Daoy (cell line): ENCODE results near the gene NBPF1. TPM values are rescaled to one million over a fixed set of nuclear protein-coding genes. Genes with fewer than 3 reads are reported as not detected.
"Not testable (repeated sequence)": the region's sequence is repeated elsewhere in the genome, so short reads cannot be mapped to it uniquely, and the experiment has no call there.

Experiments used
- DNase-seq: peaks from one replicate; pipeline ENCODE4 v3.0.0-alpha.2; 2015; ENCODE audit warnings: low read depth
- total RNA-seq: library from RNA; depleted of rRNA; stranded (reverse); fragments of >200 nt; shearing (Covaris generic); gene quantifications from 2 replicates; pipeline ENCODE4 v1.2.3, GENCODE V29; 2014; rRNA removed

Gene NBPF1
- total RNA-seq, 1 experiment from 2014 or later = 41.5 TPM

DNA sequence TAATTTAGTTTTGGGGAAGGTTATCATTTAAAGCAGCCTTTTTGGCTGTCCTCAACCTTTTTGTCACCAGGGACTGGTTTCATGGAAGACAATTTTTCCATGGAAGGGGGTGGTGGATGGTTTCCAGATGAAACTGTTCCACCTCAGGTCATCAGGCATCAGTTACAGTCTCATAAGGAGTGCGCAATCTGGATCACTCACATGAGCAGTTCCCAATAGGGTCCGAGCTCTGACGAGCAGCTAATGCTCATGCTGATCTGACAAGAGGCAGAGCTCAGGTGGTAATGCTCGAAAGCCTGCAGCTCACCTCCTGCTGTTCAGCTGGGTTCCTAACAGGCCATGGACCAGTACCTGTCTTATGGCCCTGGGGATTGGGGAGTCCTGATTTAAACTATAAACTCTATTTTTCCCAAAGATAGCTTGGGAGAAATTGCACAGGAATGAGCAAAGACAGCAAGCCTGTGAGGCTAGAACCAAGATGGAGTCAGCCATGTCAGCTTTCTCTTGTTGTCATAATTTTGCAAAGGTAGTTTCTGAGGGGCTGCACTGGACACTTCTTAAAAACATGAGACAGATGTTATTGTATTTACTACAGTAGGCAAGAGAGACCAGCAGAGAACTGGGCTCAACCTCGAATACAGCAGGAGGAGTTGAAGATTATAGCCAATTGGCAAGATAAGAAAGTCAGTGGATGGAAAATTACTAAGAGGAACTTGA lies 96.5 kb downstream of the NBPF1 start:
- not testable (repeated sequence) for DNase-seq

DNA sequence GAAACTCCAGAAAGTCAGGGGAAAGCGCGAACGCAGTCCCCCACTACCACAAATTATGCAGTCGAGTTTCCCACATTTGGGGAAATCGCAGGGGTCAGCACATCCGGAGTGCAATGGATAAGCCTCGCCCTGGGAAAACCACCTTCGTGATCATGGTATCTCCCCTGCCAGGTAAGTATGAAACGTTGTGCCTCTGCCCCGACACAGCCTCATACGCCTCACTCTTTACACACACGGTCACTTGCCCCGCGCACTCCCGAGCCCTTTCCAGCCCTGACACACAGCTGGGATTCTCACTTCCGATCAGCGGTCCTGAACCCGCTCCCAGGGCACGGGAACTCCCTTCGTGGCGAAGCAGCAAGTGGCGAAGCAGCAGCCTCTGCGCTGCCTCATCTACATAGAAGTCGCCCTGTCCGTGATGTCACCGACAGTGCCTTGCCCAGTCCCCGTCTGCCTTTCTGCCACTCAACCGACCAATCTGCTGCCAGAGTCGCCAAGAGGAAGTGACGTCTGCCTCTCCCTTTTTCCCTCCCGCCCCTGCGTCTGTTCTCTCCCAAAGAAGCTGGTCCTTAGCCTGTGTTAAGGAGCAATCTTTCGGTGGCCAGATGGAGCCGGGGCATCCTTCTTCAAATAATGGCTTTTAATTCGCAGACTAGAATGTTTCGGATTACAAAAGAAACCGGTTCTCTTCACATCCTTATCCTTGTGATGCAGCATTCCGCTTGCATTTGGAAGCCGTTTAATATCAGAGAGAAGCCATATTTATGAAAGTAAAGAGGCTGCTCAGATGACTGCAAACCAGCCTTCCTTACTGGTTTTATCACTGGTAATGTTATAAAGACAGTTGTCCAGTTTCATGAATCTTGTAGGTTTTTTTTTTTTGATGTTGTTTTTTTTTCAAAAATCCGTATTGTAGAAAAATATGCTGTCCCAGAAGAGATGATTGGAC lies 99.0 kb downstream of the NBPF1 start, which contains the start of gene RNU1-1:
TSS of gene RNU1-1 (minus strand) at position 179 of the 949 bp plus-strand sequence.
- peak; percentile 82 for DNase-seq

GRCh38 chr1:16513412-16514106 lies 99.8 kb downstream of the NBPF1 start:
- peak; percentile 93 for DNase-seq

- DNase-seq = peak; percentile 41
These were observed 100.5 kb downstream of the NBPF1 start for GRCh38 chr1:16512624-16513411.

Other genes with a start within 250 kb of the NBPF1 start
- gene SZRD1, start 246.3 kb downstream of the NBPF1 start, total RNA-seq = 61.0 and 77.7 TPM in 2 replicates
- not detected in 2 replicates for gene SPATA21, start 176.1 kb downstream of the NBPF1 start, total RNA-seq
- gene NECAP2, start 172.8 kb downstream of the NBPF1 start, total RNA-seq = 113 and 118 TPM in 2 replicates
- 306 and 832 TPM in 2 replicates for gene RNU1-1, start 99.3 kb downstream of the NBPF1 start, total RNA-seq
- 306 and 832 TPM in 2 replicates for gene RNU1-3, start 53.4 kb upstream of the NBPF1 start, total RNA-seq
- gene RNU1-4, start 127.0 kb upstream of the NBPF1 start, total RNA-seq = 306 and 832 TPM in 2 replicates